K562 (cell line): Measurements from ENCODE around the gene ARHGAP8. TPM values are rescaled to one million over a fixed set of nuclear protein-coding genes. Genes with fewer than 3 reads are reported as not detected.

Experiments used
- ATAC-seq: fragments of 200-7000 bp; cut with Tn5 transposase; 3 replicates; pipeline ENCODE4 v1.9.1; 2020; ENCODE audit warnings: moderate library complexity
- BruUV-seq: library from RNA; stranded (reverse); fragments of 400-500 nt; replicated peaks from 2 replicates; lab custom pipeline; 2021; lab: Mats Ljungman, UMichigan
- CTCF ChIA-PET: fragments of 300-600 bp; formaldehyde crosslinking; extraction: SDS; loops from one replicate; lab custom pipeline; 2021; ENCODE audit warnings: low intra/inter-chr PET ratio; lab: Yijun Ruan, JAX
- POLR2A ChIA-PET: fragments of 300-600, 350-650 bp; sonication (Branson Sonifier 250); formaldehyde crosslinking; extraction: SDS; loops from one replicate; lab custom pipeline; 2021; ENCODE audit warnings: antibody characterized with exemption, inconsistent platforms; lab: Yijun Ruan, JAX
- DNase-seq, 4 experiments: peaks; one replicate each; pipeline versions ENCODE4 v3.0.0 to v3.0.0-alpha.2; 2011 to 2018; ENCODE audit warnings: low spot score in 3 of 4, mixed read lengths in 3 of 4; ENCODE audit errors: extremely low read depth in 1 of 4
- FAIRE-seq: peaks from 2 replicates; lab custom pipeline; 2011; peaks lifted over from hg19 to GRCh38; lab: Jason Lieb, UNC
- H2AFZ ChIP-seq: 2 replicates; pipeline ENCODE4 v1.6.0; 2011; ENCODE audit warnings: low read depth, low read length, control low read depth, inconsistent platforms
- H3K27ac ChIP-seq: fragments of 200-600 bp; 3 replicates; pipeline ENCODE4 v1.8.0; 2011; ENCODE audit warnings: low read depth, mild to moderate bottlenecking, control low read depth, inconsistent platforms, low read length, moderate library complexity, mixed read lengths; ENCODE audit errors: extremely low read depth
- H3K27me3 ChIP-seq, 2 experiments: fragments of 300-600 bp in 1 of 2; 2 replicates in 1 of 2; 3 replicates in 1 of 2; pipeline versions ENCODE4 v1.6.0 to v1.8.0; 2011; ENCODE audit warnings: inconsistent platforms in 2 of 2, low read length in 2 of 2, mild to moderate bottlenecking in 1 of 2, mixed read lengths in 1 of 2, moderate library complexity in 1 of 2; ENCODE audit not compliant: control insufficient read depth in 2 of 2, insufficient read depth in 2 of 2
- H3K36me3 ChIP-seq: fragments of 300-600 bp; 3 replicates; pipeline ENCODE4 v1.8.0; 2011; ENCODE audit warnings: mild to moderate bottlenecking, low read length, inconsistent platforms; ENCODE audit not compliant: control insufficient read depth, insufficient read depth
- H3K4me1 ChIP-seq, 2 experiments: fragments of 200-600 bp in 1 of 2; replicated peaks in 1 of 2; 2 replicates in 1 of 2; 3 replicates in 1 of 2; pipeline versions ENCODE4 v1.5.1 to v1.8.0; 2011; ENCODE audit warnings: inconsistent platforms in 2 of 2, low read length in 2 of 2, mild to moderate bottlenecking in 1 of 2, mixed read lengths in 1 of 2, moderate library complexity in 1 of 2; ENCODE audit not compliant: control insufficient read depth in 2 of 2, insufficient read depth in 2 of 2
- H3K4me2 ChIP-seq: 2 replicates; pipeline ENCODE4 v1.6.1; 2011; ENCODE audit warnings: low read length, control low read depth, inconsistent platforms, mixed read lengths; ENCODE audit not compliant: insufficient read depth
- H3K4me3 ChIP-seq: fragments of 200-600 bp; sonication (generic), shearing (Covaris generic); 2 replicates; pipeline ENCODE4 v1.5.1; 2016; ENCODE audit warnings: control low read depth, inconsistent platforms
- H3K79me2 ChIP-seq: fragments of 200-600 bp; 3 replicates; pipeline ENCODE4 v1.8.0; 2011; ENCODE audit warnings: low read length, inconsistent platforms; ENCODE audit not compliant: control insufficient read depth, insufficient read depth
- H3K9ac ChIP-seq, 2 experiments: 2 replicates each; pipeline versions ENCODE4 v1.6.0 to v1.6.1; 2011; ENCODE audit warnings: low read depth in 2 of 2, low read length in 2 of 2, control low read depth in 1 of 2, inconsistent platforms in 1 of 2, mild to moderate bottlenecking in 1 of 2, mixed read lengths in 1 of 2; ENCODE audit not compliant: insufficient read depth in 1 of 2
- H3K9me1 ChIP-seq: one replicate; pipeline ENCODE4 v1.6.0; 2011; ENCODE audit warnings: inconsistent platforms, mild to moderate bottlenecking, low read length, moderate library complexity; ENCODE audit not compliant: control insufficient read depth, insufficient read depth
- H3K9me3 ChIP-seq: replicated peaks from 2 replicates; pipeline ENCODE4 v1.5.1; 2011; ENCODE audit warnings: low read depth, low read length, inconsistent platforms; ENCODE audit not compliant: control insufficient read depth, insufficient read depth
- H4K20me1 ChIP-seq: replicated peaks from 2 replicates; pipeline ENCODE4 v1.6.1; 2011; ENCODE audit warnings: low read length, inconsistent platforms, mixed read lengths; ENCODE audit not compliant: control insufficient read depth, insufficient read depth
- GTF2A2 ChIP-seq: IDR thresholded peaks from 2 replicates; pipeline ENCODE4 v1.6.1; 2016; ENCODE audit warnings: mild to moderate bottlenecking, missing genetic modification characterization, missing compliant biosample characterization
- KAT2B ChIP-seq: IDR thresholded peaks from one replicate; pipeline ENCODE4 v1.6.1; 2012; ENCODE audit warnings: low read depth, mild to moderate bottlenecking, control low read depth, inconsistent platforms, low read length, moderate library complexity
- POLR2G ChIP-seq: fragments of 200-400 bp; formaldehyde crosslinking; IDR thresholded peaks from 2 replicates; pipeline ENCODE4 v1.6.1; 2017; ENCODE audit warnings: low read depth, mild to moderate bottlenecking, antibody characterized with exemption, low read length, moderate library complexity
- RAD51 ChIP-seq: fragments of 450-650 bp; IDR thresholded peaks from 2 replicates; pipeline ENCODE4 v1.7.1; 2016; ENCODE audit warnings: low read depth, mild to moderate bottlenecking, borderline replicate concordance
- SRSF7 ChIP-seq: fragments of 200-400 bp; formaldehyde crosslinking; optimal IDR thresholded peaks from 2 replicates; pipeline ENCODE3; 2017; ENCODE audit warnings: mild to moderate bottlenecking, low read depth, low read length
- THRAP3 ChIP-seq: fragments of 450-650 bp; IDR thresholded peaks from 2 replicates; pipeline ENCODE4 v1.6.1; 2016; ENCODE audit warnings: mild to moderate bottlenecking, inconsistent platforms, borderline replicate concordance
- ZKSCAN3 ChIP-seq: fragments of 250-450 bp; sonication (Bioruptor Pico); IDR thresholded peaks from 2 replicates; pipeline ENCODE4 v1.4.0; 2020
- ZZZ3 ChIP-seq: fragments of 450-650 bp; IDR thresholded peaks from 2 replicates; pipeline ENCODE4 v1.6.1; 2016; ENCODE audit warnings: antibody characterized with exemption, mild to moderate bottlenecking, moderate library complexity
- WGBS: fragments of 100-300 bp; shearing (Covaris generic); methylation state at CpG from one replicate; pipeline ENCODE4 v1.1.6; 2016; ENCODE audit warnings: low coverage, mixed read lengths; ENCODE audit not compliant: insufficient coverage; ENCODE audit errors: missing lambda C conversion rate; 5-methylcytosine and 5-hydroxymethylcytosine counted together
- in situ Hi-C: fragments of 300-500 bp; cut with MboI; formaldehyde crosslinking; loops from 4 replicates; pipeline ENCODE4 v1.15.0; 2018; ENCODE audit warnings: inconsistent platforms, mixed read lengths
- intact Hi-C: fragments of 100-400 bp; cut with micrococcal nuclease; formaldehyde crosslinking; loops from 2 replicates; pipeline ENCODE4 v1.14.2; 2022
- polyA plus RNA-seq, 8 experiments: library from polyadenylated mRNA; depleted of rRNA in 4 of 8; stranded (reverse) in 5 of 8; unstranded in 3 of 8; fragments of >200 nt; fragmentation: Nextera tagmentation in 2 of 8; fragmentation: Illumina TruSeq in 1 of 8; extraction: Ambion mirVana in 2 of 8; extraction: Trizol in 1 of 8; gene quantifications; 2 replicates each; pipeline versions ENCODE4 v1.2.1 to v1.2.3, GENCODE V29; 2011 to 2014; ENCODE audit warnings: inconsistent platforms in 1 of 8, missing spikeins in 1 of 8
- total RNA-seq, 7 experiments: library from RNA; depleted of rRNA in 6 of 7; stranded (reverse); fragments of >200 nt in 6 of 7; fragmentation: Illumina TruSeq in 2 of 7; extraction: Trizol in 2 of 7; gene quantifications; 2 replicates each; pipeline versions ENCODE4 v1.2.1 to v1.2.3, GENCODE V29; 2011 to 2021; ENCODE audit warnings: low replicate concordance in 1 of 7
- TF ChIP-seq, protein P1 (sequence below), 2 experiments: IDR thresholded peaks in 1 of 2; conservative IDR thresholded peaks in 1 of 2; 2 replicates each; pipeline ENCODE4 v1.6.1; 2016; ENCODE audit warnings: low read depth in 2 of 2, mild to moderate bottlenecking in 1 of 2, missing compliant biosample characterization in 1 of 2, missing genetic modification characterization in 1 of 2, moderate library complexity in 1 of 2

Gene ARHGAP8
- total and polyA plus RNA-seq, 9 of the 15 experiments (the other 6 are each of a cell fraction or from before 2014, with no cell fraction given): 0.15 to 2.2 (median 0.62) TPM

DNA sequence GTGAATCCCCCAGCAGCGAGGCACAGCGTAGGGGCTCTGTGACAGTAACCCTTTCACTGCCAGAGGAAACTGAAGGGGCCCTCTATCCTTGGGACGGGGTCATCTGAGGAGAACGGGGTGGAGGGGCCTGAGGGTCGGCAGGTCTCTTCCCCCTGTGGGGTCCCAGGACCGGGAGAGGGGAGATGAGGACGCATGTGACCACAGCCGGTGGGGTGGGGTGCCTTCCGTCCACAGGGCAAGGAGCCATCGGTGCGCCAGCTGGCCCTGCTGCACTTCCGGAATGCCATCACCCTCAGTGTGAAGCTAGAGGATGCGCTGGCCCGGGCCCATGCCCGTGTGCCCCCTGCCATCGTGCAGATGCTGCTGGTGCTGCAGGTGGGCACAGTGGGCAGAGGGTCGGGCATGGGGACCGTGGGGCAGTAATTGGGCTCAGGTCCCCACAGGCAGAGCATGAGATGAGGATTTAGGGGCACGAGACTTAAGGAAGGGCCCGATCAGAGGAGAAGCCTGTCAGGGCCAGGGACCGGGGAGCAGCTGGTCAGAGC lies 20.3 kb upstream of the ARHGAP8 start:
- ATAC-seq (no peak), DNase-seq (no peak), FAIRE-seq (no peak)
- POLR2A ChIA-PET: no interaction called here
- Histone ChIP-seq H3K4me3 (no peak overlapping the region), H3K9me1 (no peaks in the 10 kb centered on the region), H3K27me3 (no peaks in the 10 kb centered on the region), H3K36me3 (no peaks in the 10 kb centered on the region; the same call in 2 of the 3 replicates), H3K9ac (no peak overlapping the region), H3K79me2 (no peaks in the 10 kb centered on the region), H2AFZ (no peak overlapping the region), H4K20me1 (peaks cover 14% of the 10 kb centered on the region), H3K9me3 (no peaks in the 10 kb centered on the region), H3K27ac (no peak overlapping the region), H3K4me1 (peaks cover 0 to 33% of the 10 kb centered on the region in 2 experiments; a peak in 2 of 5 replicates), H3K4me2 (no peak overlapping the region)
- intact Hi-C loops: no loop called here
- 96% methylated on average over 3 of the region's 21 CpGs for WGBS
- BruUV-seq: no TSS peak
- TF ChIP-seq ZKSCAN3 (CRISPR knock-in tag) (no peak), SRSF7 (no peak), POLR2G (peak; percentile 7; the same call in 1 of the 2 replicates), ZZZ3 (no peak), GTF2A2 (no peak), KAT2B (no peak), RAD51 (no peak), THRAP3 (no peak)
- TF ChIP-seq, protein P1, sequence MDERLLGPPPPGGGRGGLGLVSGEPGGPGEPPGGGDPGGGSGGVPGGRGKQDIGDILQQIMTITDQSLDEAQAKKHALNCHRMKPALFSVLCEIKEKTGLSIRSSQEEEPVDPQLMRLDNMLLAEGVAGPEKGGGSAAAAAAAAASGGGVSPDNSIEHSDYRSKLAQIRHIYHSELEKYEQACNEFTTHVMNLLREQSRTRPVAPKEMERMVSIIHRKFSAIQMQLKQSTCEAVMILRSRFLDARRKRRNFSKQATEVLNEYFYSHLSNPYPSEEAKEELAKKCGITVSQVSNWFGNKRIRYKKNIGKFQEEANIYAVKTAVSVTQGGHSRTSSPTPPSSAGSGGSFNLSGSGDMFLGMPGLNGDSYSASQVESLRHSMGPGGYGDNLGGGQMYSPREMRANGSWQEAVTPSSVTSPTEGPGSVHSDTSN (CRISPR knock-in tag; IDR thresholded peaks at IDR 0.05; ENCODE audit: low read depth): no peak
- TF ChIP-seq, protein P1 (tag; conservative IDR thresholded peaks at IDR 0.05; ENCODE audit: low read depth): no peak
- in situ Hi-C loops: no loop called here
- CTCF ChIA-PET: no interaction called here
